NCI-H146 treated with DMSO at 0.1 percent for 48 hours (cell line): Measurements from ENCODE around the gene ZNF620.
"Not testable (repeated sequence)": the region's sequence is repeated elsewhere in the genome, so short reads cannot be mapped to it uniquely, and the experiment has no call there.

Experiments used
- DNase-seq: peaks from one replicate; lab custom pipeline; 2025; ENCODE audit not compliant: unreplicated experiment; lab: John Stamatoyannopoulos, UW

The ZNF620 gene

GRCh38 chr3:40505599-40506462, at the start of gene ZNF620:
ZNF620 (plus strand) TSS chr3:40506039; CDS start chr3:40506353, 314 bp downstream.
- peak; percentile 72 for DNase-seq

GRCh38 chr3:40456279-40456939, 49.4 kb upstream of the ZNF620 start:
- no peak for DNase-seq

GRCh38 chr3:40456940-40457823, 48.7 kb upstream of the ZNF620 start, which contains the start of gene RPL14:
RPL14 (plus strand) TSS chr3:40457339; CDS start chr3:40457472, 133 bp downstream.
- DNase-seq, result peak; percentile 53

GRCh38 chr3:40458473-40458872, 47.4 kb upstream of the ZNF620 start:
- no peak for DNase-seq

- DNase-seq, result not testable (repeated sequence)
These were observed 45.4 kb upstream of the ZNF620 start for GRCh38 chr3:40460481-40460880.

GRCh38 chr3:40461161-40461560, 44.7 kb upstream of the ZNF620 start:
- DNase-seq, result no peak

GRCh38 chr3:40462838-40463237, 43.0 kb upstream of the ZNF620 start:
- DNase-seq, result not testable (repeated sequence)

GRCh38 chr3:40463579-40463978, 42.3 kb upstream of the ZNF620 start:
- DNase-seq, result no peak

GRCh38 chr3:40464339-40465110, 41.3 kb upstream of the ZNF620 start:
- no peak for DNase-seq

- DNase-seq, result no peak
These were observed 40.8 kb upstream of the ZNF620 start for GRCh38 chr3:40465111-40465407.

- no peak for DNase-seq
These were observed 40.4 kb upstream of the ZNF620 start for GRCh38 chr3:40465456-40465855.

GRCh38 chr3:40468018-40468417, 37.8 kb upstream of the ZNF620 start:
- DNase-seq, result no peak

- no peak for DNase-seq
These were observed 35.1 kb upstream of the ZNF620 start for GRCh38 chr3:40470701-40471100.

- peak; percentile 11 for DNase-seq
These were observed 29.1 kb upstream of the ZNF620 start, which contains the start of gene ZNF619 for GRCh38 chr3:40476478-40477470. ZNF619 (plus strand) TSS chr3:40477122; CDS start chr3:40477980, 858 bp downstream.

GRCh38 chr3:40477666-40478065, 28.2 kb upstream of the ZNF620 start:
- no peak for DNase-seq

GRCh38 chr3:40487172-40487571, 18.7 kb upstream of the ZNF620 start:
- no peak for DNase-seq

GRCh38 chr3:40490916-40491315, 14.9 kb upstream of the ZNF620 start:
- no peak for DNase-seq

GRCh38 chr3:40494698-40495097, 11.1 kb upstream of the ZNF620 start:
- no peak for DNase-seq

- DNase-seq, result no peak
These were observed 8.6 kb upstream of the ZNF620 start for GRCh38 chr3:40497288-40497687.
